HEK293T (cell line): Measurements from ENCODE around the gene MYO15A.

Source experiments
- ARNT ChIP-seq: fragments of 450-650 bp; IDR thresholded peaks from 2 replicates; pipeline ENCODE4 v1.6.1; 2017; ENCODE audit warnings: mild to moderate bottlenecking
- BHLHE40 ChIP-seq: fragments of 450-650 bp; IDR thresholded peaks from 2 replicates; pipeline ENCODE4 v1.6.1; 2016; ENCODE audit warnings: mild to moderate bottlenecking, moderate library complexity, borderline replicate concordance
- FOXA1 ChIP-seq: fragments of 450-650 bp; IDR thresholded peaks from 2 replicates; pipeline ENCODE4 v1.6.1; 2016; ENCODE audit warnings: mild to moderate bottlenecking
- FOXM1 ChIP-seq: fragments of 450-650 bp; IDR thresholded peaks from 2 replicates; pipeline ENCODE4 v1.6.1; 2017; ENCODE audit warnings: mild to moderate bottlenecking, borderline replicate concordance
- ZNF384 ChIP-seq: fragments of 450-650 bp; IDR thresholded peaks from 2 replicates; pipeline ENCODE4 v1.6.1; 2016

GRCh38 chr17:18122990-18123753, 14.6 kb downstream of the MYO15A start:
- TF ChIP-seq FOXM1 = no peak
- TF ChIP-seq FOXA1 = no peak
- TF ChIP-seq ZNF384 = no peak
- TF ChIP-seq ARNT = no peak
- no peak for TF ChIP-seq BHLHE40
